Measurements from ENCODE around the gene DYSF.

DYSF gene

DNA sequence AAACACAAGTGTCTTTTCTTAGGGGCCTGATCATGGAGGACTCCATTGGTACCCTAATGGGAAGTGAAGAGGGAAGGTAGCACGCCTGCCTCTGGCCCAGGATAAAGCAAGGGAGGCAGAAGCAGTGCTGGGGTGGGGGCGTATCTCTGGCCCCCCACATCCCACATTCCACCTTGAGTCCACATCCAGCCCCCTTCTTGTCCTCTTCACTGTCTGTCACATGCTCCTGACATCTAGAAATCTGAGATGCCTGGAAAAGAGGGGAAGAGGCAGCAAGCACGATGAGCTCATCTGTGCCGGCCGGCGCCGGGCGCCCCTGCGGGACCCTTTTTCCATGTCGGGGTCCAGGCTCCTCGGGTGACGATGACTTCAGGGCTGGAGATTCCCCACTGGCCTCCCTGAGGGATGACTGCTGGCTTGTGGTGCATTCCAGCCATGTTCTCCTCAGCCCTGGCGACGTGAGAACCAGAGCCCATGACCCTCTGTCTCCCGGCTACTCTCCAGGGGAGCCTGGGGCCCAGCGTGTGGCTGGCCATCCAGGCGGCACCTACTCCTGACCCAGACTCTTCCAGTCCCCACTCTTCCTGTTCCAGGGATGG lies 277.5 kb downstream of the DYSF start:
- DNase-seq (ENCODE audit: low spot score) = no peak

DNA sequence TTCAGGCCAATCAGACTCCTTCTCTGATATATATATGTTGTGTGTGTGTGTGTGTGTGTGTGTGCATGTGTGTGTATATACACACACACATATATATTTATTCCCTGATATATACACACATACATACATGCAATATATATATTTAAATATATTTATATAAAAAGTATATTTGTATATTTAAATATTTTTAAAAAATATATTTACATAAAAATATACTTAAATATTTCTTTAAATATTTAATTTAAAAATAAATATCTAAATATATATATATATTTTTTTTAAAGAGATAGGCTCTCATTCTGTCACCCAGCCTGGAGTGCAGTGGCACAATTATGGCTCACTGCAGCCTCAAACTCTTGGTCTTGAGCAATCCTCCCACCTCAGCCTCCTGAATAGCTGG lies 281.3 kb downstream of the DYSF start:
- no peak for DNase-seq (ENCODE audit: low spot score)

DNA sequence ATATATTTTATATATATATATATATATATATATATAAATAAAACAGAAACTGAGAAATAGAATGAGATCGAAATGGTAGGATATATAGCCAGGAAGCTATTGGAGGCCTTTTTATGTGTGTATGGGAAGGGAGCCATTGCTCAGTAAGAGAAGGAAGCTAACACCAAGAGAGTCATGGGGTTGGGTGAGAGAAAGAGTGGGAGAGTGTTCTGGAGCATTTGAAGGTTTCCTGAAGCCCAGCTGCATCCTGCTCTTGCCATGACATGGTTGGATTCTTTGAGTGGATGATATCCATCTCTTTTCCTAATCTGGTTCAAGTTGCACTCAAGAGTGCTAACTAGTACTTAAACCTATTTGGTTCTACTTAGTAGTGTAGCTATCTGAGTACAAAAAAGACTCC lies 282.3 kb downstream of the DYSF start:
- no peak for DNase-seq (ENCODE audit: low spot score)
